Neural cell (in vitro differentiated cells): ENCODE data around the gene KRTAP10-10. TPM values are rescaled to one million over a fixed set of nuclear protein-coding genes. Genes with fewer than 3 reads are reported as not detected.

Experiments used
- H2AFZ ChIP-seq: fragments of 200-600, 300-800 bp; sonication (generic), shearing (Covaris generic); 2 replicates; pipeline ENCODE4 v1.6.0; 2014; ENCODE audit warnings: low read depth, mild to moderate bottlenecking, antibody characterized with exemption, low read length, moderate library complexity
- H3F3A ChIP-seq: fragments of 200-600 bp; shearing (Covaris generic); 2 replicates; pipeline ENCODE4 v1.6.1; 2016; ENCODE audit warnings: mild to moderate bottlenecking, moderate library complexity, mixed read lengths, antibody characterized with exemption, low read length; ENCODE audit not compliant: insufficient read depth, poor library complexity, severe bottlenecking
- H3K27ac ChIP-seq: fragments of 200-600, 300-800 bp; sonication (generic), shearing (Covaris generic); 2 replicates; pipeline ENCODE4 v1.5.1; 2014; ENCODE audit warnings: mild to moderate bottlenecking, low read length, moderate library complexity
- H3K27me3 ChIP-seq: fragments of 300-800, 200-600 bp; sonication (generic), shearing (Covaris generic); 2 replicates; pipeline ENCODE4 v1.6.0; 2014; ENCODE audit warnings: mild to moderate bottlenecking, low read depth, low read length, moderate library complexity; ENCODE audit not compliant: insufficient read depth
- H3K36me3 ChIP-seq: fragments of 300-800, 200-600 bp; sonication (generic), shearing (Covaris generic); 2 replicates; pipeline ENCODE4 v1.5.1; 2014; ENCODE audit warnings: mild to moderate bottlenecking, antibody characterized with exemption, low read length, moderate library complexity; ENCODE audit not compliant: insufficient read depth
- H3K4me2 ChIP-seq: fragments of 300-800, 200-600 bp; sonication (generic), shearing (Covaris generic); 2 replicates; pipeline ENCODE4 v1.6.0; 2014; ENCODE audit warnings: mild to moderate bottlenecking, low read length
- H3K4me3 ChIP-seq: fragments of 300-800, 200-600 bp; sonication (generic), shearing (Covaris generic); 2 replicates; pipeline ENCODE4 v1.5.1; 2014; ENCODE audit warnings: mild to moderate bottlenecking, low read length, moderate library complexity
- H3K79me2 ChIP-seq: fragments of 200-600 bp; shearing (Covaris generic); replicated peaks from 2 replicates; pipeline ENCODE4 v1.6.0; 2014; ENCODE audit warnings: mild to moderate bottlenecking, low read length, moderate library complexity; ENCODE audit not compliant: insufficient read depth
- H3K9ac ChIP-seq: fragments of 300-800, 200-600 bp; sonication (generic), shearing (Covaris generic); 2 replicates; pipeline ENCODE4 v1.6.1; 2016; ENCODE audit warnings: mild to moderate bottlenecking, low read length, mixed read lengths
- H3K9me2 ChIP-seq: fragments of 200-600 bp; shearing (Covaris generic); 2 replicates; pipeline ENCODE4 v1.6.1; 2016; ENCODE audit warnings: mild to moderate bottlenecking, low read length, mixed read lengths; ENCODE audit not compliant: insufficient read depth
- H3K9me3 ChIP-seq: fragments of 200-600, 300-800 bp; sonication (generic), shearing (Covaris generic); 2 replicates; pipeline ENCODE4 v1.6.1; 2016; ENCODE audit warnings: mild to moderate bottlenecking, mixed run types, low read length, moderate library complexity, mixed read lengths
- H4K20me1 ChIP-seq: fragments of 200-600 bp; shearing (Covaris generic); 2 replicates; pipeline ENCODE4 v1.6.1; 2016; ENCODE audit warnings: mild to moderate bottlenecking, mixed run types; ENCODE audit not compliant: insufficient read depth
- CTCF ChIP-seq: fragments of 450-650 bp; IDR thresholded peaks from 2 replicates; pipeline ENCODE4 v1.5.1; 2014; ENCODE audit warnings: antibody characterized with exemption, mild to moderate bottlenecking, moderate library complexity; ENCODE audit not compliant: poor library complexity, severe bottlenecking
- EP300 ChIP-seq: fragments of 450-650 bp; conservative IDR thresholded peaks from 2 replicates; pipeline ENCODE4 v1.6.1; 2014; ENCODE audit warnings: antibody characterized with exemption, mild to moderate bottlenecking, moderate library complexity; ENCODE audit not compliant: poor library complexity, severe bottlenecking
- EZH2 ChIP-seq: fragments of 200-600, 300-800 bp; shearing (Covaris generic), sonication (generic); IDR thresholded peaks from 2 replicates; pipeline ENCODE4 v1.6.1; 2014; ENCODE audit warnings: antibody characterized with exemption, low read length, borderline replicate concordance, mild to moderate bottlenecking; ENCODE audit not compliant: insufficient read depth, poor library complexity, severe bottlenecking
- MXI1 ChIP-seq: fragments of 450-650 bp; conservative IDR thresholded peaks from 2 replicates; pipeline ENCODE4 v1.6.1; 2014; ENCODE audit warnings: antibody characterized with exemption, mild to moderate bottlenecking; ENCODE audit not compliant: poor library complexity, severe bottlenecking
- POLR2AphosphoS5 ChIP-seq: IDR thresholded peaks from 2 replicates; pipeline ENCODE4 v1.6.1; 2012
- RAD21 ChIP-seq: fragments of 450-650 bp; conservative IDR thresholded peaks from 2 replicates; pipeline ENCODE4 v1.6.1; 2014; ENCODE audit warnings: antibody characterized with exemption, mild to moderate bottlenecking, moderate library complexity
- REST ChIP-seq: IDR thresholded peaks from 2 replicates; pipeline ENCODE4 v1.6.1; 2012; ENCODE audit warnings: borderline replicate concordance
- SMC3 ChIP-seq: fragments of 450-650 bp; conservative IDR thresholded peaks from 2 replicates; pipeline ENCODE4 v1.6.1; 2014; ENCODE audit warnings: antibody characterized with exemption, mild to moderate bottlenecking, moderate library complexity; ENCODE audit not compliant: poor library complexity
- TAF1 ChIP-seq: IDR thresholded peaks from 2 replicates; pipeline ENCODE4 v1.6.1; 2012; ENCODE audit warnings: low read depth
- polyA plus RNA-seq: library from polyadenylated mRNA; depleted of rRNA; stranded (reverse); fragments of >200 nt; gene quantifications from 2 replicates; pipeline ENCODE4 v1.2.3, GENCODE V29; 2014

KRTAP10-10 gene
- polyA plus RNA-seq, 1 donor from 2014 or later: not detected

GRCh38 chr21:44612669-44613229 is 24.4 kb upstream of the KRTAP10-10 start:
- H2AFZ ChIP-seq: no peak overlapping the region
- H3F3A ChIP-seq: no peaks in the 10 kb centered on the region
- H3K4me2 ChIP-seq: no peak overlapping the region
- no peaks in the 10 kb centered on the region for H3K27me3 ChIP-seq
- H3K9me3 ChIP-seq: no peaks in the 10 kb centered on the region
- no peaks in the 10 kb centered on the region for H3K9me2 ChIP-seq
- TF ChIP-seq REST (no peak), SMC3 (no peak), EP300 (no peak), CTCF (no peak), RAD21 (no peak)
- no peak overlapping the region for H3K4me3 ChIP-seq
- no peaks in the 10 kb centered on the region for H4K20me1 ChIP-seq
- no peaks in the 10 kb centered on the region for H3K36me3 ChIP-seq
- H3K79me2 ChIP-seq: no peaks in the 10 kb centered on the region
- H3K27ac ChIP-seq: no peak overlapping the region
- no peak overlapping the region for H3K9ac ChIP-seq

DNA sequence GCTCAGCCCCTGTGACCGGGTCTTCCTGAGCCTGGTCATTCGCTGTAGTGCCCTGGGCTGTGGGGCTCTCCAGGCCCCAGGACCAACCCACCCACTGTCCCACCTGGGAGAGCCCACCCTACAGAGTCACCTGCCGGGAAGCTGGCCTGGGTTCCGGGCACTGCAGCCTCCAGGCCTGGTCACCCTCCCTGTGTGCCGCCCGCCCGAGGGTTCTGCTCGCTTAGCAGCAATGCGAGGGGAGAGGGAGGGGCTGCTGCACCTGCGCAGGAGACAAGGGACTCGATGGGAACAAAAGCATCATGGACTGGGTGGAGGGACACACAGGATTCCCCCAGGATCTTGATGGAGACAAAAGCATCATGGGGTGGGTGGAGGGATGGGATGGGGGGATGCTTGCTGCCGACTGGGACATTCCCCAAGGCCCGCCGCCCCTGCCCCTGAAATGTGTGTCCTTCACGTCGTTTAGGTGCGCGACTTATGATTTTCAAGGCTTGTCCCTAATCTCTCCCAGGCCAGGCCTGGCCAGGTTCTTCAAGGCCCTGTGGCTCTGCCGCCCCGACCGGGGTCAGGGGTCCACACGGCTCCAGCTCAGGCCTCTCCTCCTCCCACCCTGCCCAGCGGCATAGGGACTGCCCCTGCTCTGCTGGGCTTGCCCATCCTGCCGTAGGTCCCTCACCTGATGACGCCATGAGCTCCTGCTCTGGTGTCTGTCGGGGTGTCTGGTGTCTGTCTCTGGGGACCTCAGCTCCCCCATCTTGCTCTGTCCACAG is 23.6 kb upstream of the KRTAP10-10 start:
- TF ChIP-seq TAF1 (no peak), MXI1 (no peak), EZH2 (no peak), SMC3 (no peak), POLR2AphosphoS5 (no peak)
- no peak overlapping the region for H3K4me3 ChIP-seq

More for the DNA sequence above, 23.6 kb upstream of the KRTAP10-10 start:
- Histone ChIP-seq H3K27me3 (no peaks in the 10 kb centered on the region), H3K4me2 (no peak overlapping the region), H3K36me3 (no peaks in the 10 kb centered on the region), H3F3A (no peaks in the 10 kb centered on the region), H3K79me2 (no peaks in the 10 kb centered on the region), H3K9me3 (no peaks in the 10 kb centered on the region), H3K9me2 (no peaks in the 10 kb centered on the region), H3K27ac (no peak overlapping the region), H3K9ac (no peak overlapping the region), H2AFZ (no peak overlapping the region), H4K20me1 (no peaks in the 10 kb centered on the region)
